ENCODE data around the gene PCSK6.

GRCh38 chr15:101494251-101494796 lies 4.8 kb upstream of the PCSK6 start:
- TF ChIP-seq POLR2A (IDR thresholded peaks at IDR 0.05) = no peak
- no peak for TF ChIP-seq CTCF (IDR thresholded peaks at IDR 0.05)
